Measurements from ENCODE around the gene SWAP70. TPM values are rescaled to one million over a fixed set of nuclear protein-coding genes. Genes with fewer than 3 reads are reported as not detected.

SWAP70 gene
- total and polyA plus RNA-seq, 2 donors (not counting 1 experiment from before 2014, with no cell fraction given), result 45.1 to 74.4 TPM

GRCh38 chr11:9748361-9748970, 84.6 kb downstream of the SWAP70 start:
- no peak overlapping the region for H3K4me3 ChIP-seq (replicated peaks in 1 of 4; ENCODE audit: control extremely low read depth in 1 of 4, insufficient read depth in 1 of 4, low read depth in 3 of 4, low read length in 4 of 4)
- no peaks in the 10 kb centered on the region for H3K9me3 ChIP-seq (ENCODE audit: control insufficient read depth, insufficient read depth, low read depth, low read length)
- TF ChIP-seq EZH2 (IDR thresholded peaks at IDR 0.05; ENCODE audit: low read length, missing control alignments) (no peak), CTCF (conservative IDR thresholded peaks at IDR 0.05 in 1 of 2, IDR thresholded peaks at IDR 0.05 in 1 of 2; ENCODE audit: low read depth in 1 of 2, low read length in 2 of 2) (peak; percentile 60 to 78)
- H3K79me2 ChIP-seq (ENCODE audit: control insufficient read depth, insufficient read depth, low read length), result no peaks in the 10 kb centered on the region
- no peak overlapping the region for H3K4me2 ChIP-seq (ENCODE audit: extremely low read depth, insufficient read depth, low read length)
- H3K27me3 ChIP-seq (ENCODE audit: control insufficient read depth, insufficient read depth, low read length), result no peaks in the 10 kb centered on the region
- no peak overlapping the region for H2AFZ ChIP-seq (ENCODE audit: low read length)
- no peak overlapping the region for H3K9ac ChIP-seq (ENCODE audit: insufficient read depth, low read length)
- H3K36me3 ChIP-seq (ENCODE audit: control insufficient read depth, insufficient read depth, low read length), result peaks cover 16% of the 10 kb centered on the region
- DNase-seq (ENCODE audit: low read depth in 2 of 2), result peak; percentile 76 to 83
- no peak overlapping the region for H3K27ac ChIP-seq (ENCODE audit: insufficient read depth, low read length)
- no peaks in the 10 kb centered on the region for H4K20me1 ChIP-seq (ENCODE audit: control insufficient read depth, extremely low read depth, insufficient read depth, low read length)
- H3K4me1 ChIP-seq (ENCODE audit: control insufficient read depth, extremely low read depth, insufficient read depth, low read length), result peaks cover 14% of the 10 kb centered on the region

GRCh38 chr11:9750551-9750950, 86.7 kb downstream of the SWAP70 start:
- no peaks in the 10 kb centered on the region for H3K9me3 ChIP-seq (ENCODE audit: control insufficient read depth, insufficient read depth, low read depth, low read length)
- TF ChIP-seq EZH2 (IDR thresholded peaks at IDR 0.05; ENCODE audit: low read length, missing control alignments) (no peak), CTCF (conservative IDR thresholded peaks at IDR 0.05 in 1 of 2, IDR thresholded peaks at IDR 0.05 in 1 of 2; ENCODE audit: low read depth in 1 of 2, low read length in 2 of 2) (no peak)
- no peak overlapping the region for H3K9ac ChIP-seq (ENCODE audit: insufficient read depth, low read length)
- no peak for DNase-seq (ENCODE audit: low read depth in 2 of 2)
- peaks cover 15% of the 10 kb centered on the region for H3K36me3 ChIP-seq (ENCODE audit: control insufficient read depth, insufficient read depth, low read length)
- H3K27me3 ChIP-seq (ENCODE audit: control insufficient read depth, insufficient read depth, low read length), result no peaks in the 10 kb centered on the region
- no peak overlapping the region for H2AFZ ChIP-seq (ENCODE audit: low read length)
- H3K4me1 ChIP-seq (ENCODE audit: control insufficient read depth, extremely low read depth, insufficient read depth, low read length), result peaks cover 27% of the 10 kb centered on the region
- no peaks in the 10 kb centered on the region for H4K20me1 ChIP-seq (ENCODE audit: control insufficient read depth, extremely low read depth, insufficient read depth, low read length)
- no peak overlapping the region for H3K27ac ChIP-seq (ENCODE audit: insufficient read depth, low read length)
- H3K4me3 ChIP-seq (replicated peaks in 1 of 4; ENCODE audit: control extremely low read depth in 1 of 4, insufficient read depth in 1 of 4, low read depth in 3 of 4, low read length in 4 of 4), result no peak overlapping the region
- no peak overlapping the region for H3K4me2 ChIP-seq (ENCODE audit: extremely low read depth, insufficient read depth, low read length)
- no peaks in the 10 kb centered on the region for H3K79me2 ChIP-seq (ENCODE audit: control insufficient read depth, insufficient read depth, low read length)

DNA sequence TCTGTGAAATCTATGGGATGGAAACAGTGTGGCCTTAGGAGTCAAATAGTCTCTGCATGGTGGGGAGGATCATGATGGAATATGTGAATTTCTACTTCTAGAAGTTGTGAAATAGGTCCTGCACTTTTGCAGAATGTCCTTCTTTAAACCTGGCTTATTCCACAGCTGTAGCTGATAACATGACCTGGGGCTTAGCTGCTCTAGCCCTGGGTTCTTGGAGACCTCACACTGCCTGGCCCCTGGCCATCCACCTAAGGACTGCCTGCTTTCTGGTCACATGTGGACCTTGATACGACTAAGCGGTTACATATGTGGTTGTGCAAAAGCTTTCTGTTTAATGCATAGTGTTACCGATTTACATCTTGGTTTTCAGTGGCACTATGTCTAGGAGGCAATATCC, 88.2 kb downstream of the SWAP70 start:
- no peak overlapping the region for H3K4me3 ChIP-seq (replicated peaks in 1 of 4; ENCODE audit: control extremely low read depth in 1 of 4, insufficient read depth in 1 of 4, low read depth in 3 of 4, low read length in 4 of 4)
- no peaks in the 10 kb centered on the region for H3K9me3 ChIP-seq (ENCODE audit: control insufficient read depth, insufficient read depth, low read depth, low read length)
- H3K27me3 ChIP-seq (ENCODE audit: control insufficient read depth, insufficient read depth, low read length), result no peaks in the 10 kb centered on the region
- H4K20me1 ChIP-seq (ENCODE audit: control insufficient read depth, extremely low read depth, insufficient read depth, low read length), result no peaks in the 10 kb centered on the region
- no peak for TF ChIP-seq EZH2 (IDR thresholded peaks at IDR 0.05; ENCODE audit: low read length, missing control alignments)
- no peak for TF ChIP-seq CTCF (conservative IDR thresholded peaks at IDR 0.05 in 1 of 2, IDR thresholded peaks at IDR 0.05 in 1 of 2; ENCODE audit: low read depth in 1 of 2, low read length in 2 of 2)
- no peak overlapping the region for H3K4me2 ChIP-seq (ENCODE audit: extremely low read depth, insufficient read depth, low read length)
- H3K9ac ChIP-seq (ENCODE audit: insufficient read depth, low read length), result no peak overlapping the region
- H3K79me2 ChIP-seq (ENCODE audit: control insufficient read depth, insufficient read depth, low read length), result no peaks in the 10 kb centered on the region
- H2AFZ ChIP-seq (ENCODE audit: low read length), result no peak overlapping the region
- peaks cover 34% of the 10 kb centered on the region for H3K4me1 ChIP-seq (ENCODE audit: control insufficient read depth, extremely low read depth, insufficient read depth, low read length)
- peaks cover 12% of the 10 kb centered on the region for H3K36me3 ChIP-seq (ENCODE audit: control insufficient read depth, insufficient read depth, low read length)
- peak overlapping the region; percentile 30 for H3K27ac ChIP-seq (ENCODE audit: insufficient read depth, low read length)
- peak in 1 of 2 donors; percentile 51 for DNase-seq (ENCODE audit: low read depth in 2 of 2)

All from fibroblast of lung (primary cell).